ENCODE results near the gene PPM1M.

GRCh38 chr3:52218454-52218853 lies 27.1 kb upstream of the PPM1M start:
- TF ChIP-seq CTCF (IDR thresholded peaks at IDR 0.05) (no peak), EZH2 (IDR thresholded peaks at IDR 0.05) (no peak)

All from neural progenitor cell (in vitro differentiated cells).